Measurements from ENCODE around the gene C1orf56. TPM values are rescaled to one million over a fixed set of nuclear protein-coding genes. Genes with fewer than 3 reads are reported as not detected.
A peak's percentile ranks its signal among the peaks of the same experiment; 100 is the strongest.

The C1orf56 gene
- total RNA-seq, 4 donors from 2014 or later: 3.7 to 9.8 (median 7.0) TPM

GRCh38 chr1:151062741-151063371, 15.3 kb downstream of the C1orf56 start:
- ATAC-seq: no peak
- 57 to 58% methylated on average over 2 to 3 of the region's 3 CpGs for WGBS, 2 donors (ENCODE audit: low coverage in 1 of 2)
- H3K27ac ChIP-seq: no peak overlapping the region

DNA sequence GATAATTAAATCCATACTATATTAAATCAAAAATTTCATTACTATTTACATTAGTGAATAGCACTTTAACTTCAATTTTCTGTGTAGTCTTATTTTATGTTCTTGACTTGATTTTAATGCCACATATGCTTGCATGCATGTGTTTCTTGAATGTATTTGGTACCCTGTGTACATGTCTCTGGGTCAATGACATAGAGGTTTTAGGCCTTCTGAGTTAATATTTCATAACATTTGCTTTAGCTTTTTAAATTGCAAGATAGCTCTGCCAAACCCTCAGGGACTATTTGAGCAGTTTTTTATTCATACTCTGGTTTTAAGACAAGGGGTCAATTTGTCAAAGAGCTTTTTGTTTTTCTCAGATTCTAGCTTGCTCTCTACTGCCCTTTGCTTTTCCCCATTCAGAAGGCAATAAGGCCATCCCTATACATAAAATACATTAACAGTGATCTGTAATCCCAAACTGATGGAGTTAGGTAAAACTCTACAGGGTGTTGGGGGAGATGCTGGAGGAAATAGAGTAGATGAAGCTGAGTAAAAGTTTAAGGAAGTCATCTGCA, 17.6 kb downstream of the C1orf56 start:
- Histone ChIP-seq H3K4me3 (no peak overlapping the region), H3K4me1 (peaks cover 0 to 17% (median 0%) of the 10 kb centered on the region in 3 donors), H3K27ac (no peak overlapping the region), H3K27me3 (no peaks in the 10 kb centered on the region), H3K9me3 (no peaks in the 10 kb centered on the region), H3K36me3 (no peaks in the 10 kb centered on the region)
- no peak for TF ChIP-seq EP300 (IDR thresholded peaks at IDR 0.05)
- TF ChIP-seq, protein P1, sequence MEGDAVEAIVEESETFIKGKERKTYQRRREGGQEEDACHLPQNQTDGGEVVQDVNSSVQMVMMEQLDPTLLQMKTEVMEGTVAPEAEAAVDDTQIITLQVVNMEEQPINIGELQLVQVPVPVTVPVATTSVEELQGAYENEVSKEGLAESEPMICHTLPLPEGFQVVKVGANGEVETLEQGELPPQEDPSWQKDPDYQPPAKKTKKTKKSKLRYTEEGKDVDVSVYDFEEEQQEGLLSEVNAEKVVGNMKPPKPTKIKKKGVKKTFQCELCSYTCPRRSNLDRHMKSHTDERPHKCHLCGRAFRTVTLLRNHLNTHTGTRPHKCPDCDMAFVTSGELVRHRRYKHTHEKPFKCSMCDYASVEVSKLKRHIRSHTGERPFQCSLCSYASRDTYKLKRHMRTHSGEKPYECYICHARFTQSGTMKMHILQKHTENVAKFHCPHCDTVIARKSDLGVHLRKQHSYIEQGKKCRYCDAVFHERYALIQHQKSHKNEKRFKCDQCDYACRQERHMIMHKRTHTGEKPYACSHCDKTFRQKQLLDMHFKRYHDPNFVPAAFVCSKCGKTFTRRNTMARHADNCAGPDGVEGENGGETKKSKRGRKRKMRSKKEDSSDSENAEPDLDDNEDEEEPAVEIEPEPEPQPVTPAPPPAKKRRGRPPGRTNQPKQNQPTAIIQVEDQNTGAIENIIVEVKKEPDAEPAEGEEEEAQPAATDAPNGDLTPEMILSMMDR (IDR thresholded peaks at IDR 0.05): no peak
- TF ChIP-seq POLR2A (IDR thresholded peaks at IDR 0.05): no peak
- no peak for TF ChIP-seq POLR2AphosphoS5 (IDR thresholded peaks at IDR 0.05)
- ATAC-seq: no peak

More at GRCh38 chr1:151062741-151063371, 15.3 kb downstream of the C1orf56 start:
- no peaks in the 10 kb centered on the region for H3K9me3 ChIP-seq
- no peak for TF ChIP-seq EP300 (IDR thresholded peaks at IDR 0.05)
- no peak for TF ChIP-seq POLR2AphosphoS5 (IDR thresholded peaks at IDR 0.05)
- TF ChIP-seq, protein P1 (IDR thresholded peaks at IDR 0.05): no peak
- TF ChIP-seq POLR2A (IDR thresholded peaks at IDR 0.05): no peak
- H3K27me3 ChIP-seq: no peaks in the 10 kb centered on the region
- peaks cover 0 to 24% (median 4%) of the 10 kb centered on the region in 3 donors for H3K4me1 ChIP-seq
- no peak overlapping the region for H3K4me3 ChIP-seq
- no peaks in the 10 kb centered on the region for H3K36me3 ChIP-seq

GRCh38 chr1:151067185-151067584, 19.6 kb downstream of the C1orf56 start:
- TF ChIP-seq POLR2A (IDR thresholded peaks at IDR 0.05) (no peak), EP300 (IDR thresholded peaks at IDR 0.05) (no peak), POLR2AphosphoS5 (IDR thresholded peaks at IDR 0.05) (no peak)
- TF ChIP-seq, protein P1 (IDR thresholded peaks at IDR 0.05): no peak
- no peak for ATAC-seq
- Histone ChIP-seq H3K9me3 (no peaks in the 10 kb centered on the region), H3K36me3 (no peaks in the 10 kb centered on the region), H3K27me3 (no peaks in the 10 kb centered on the region), H3K27ac (no peak overlapping the region), H3K4me3 (no peak overlapping the region), H3K4me1 (peaks cover 0 to 19% (median 0%) of the 10 kb centered on the region in 3 donors)
- 87 to 94% methylated on average over 3 to 4 of the region's 4 CpGs for WGBS, 2 donors (ENCODE audit: low coverage in 1 of 2)

DNA sequence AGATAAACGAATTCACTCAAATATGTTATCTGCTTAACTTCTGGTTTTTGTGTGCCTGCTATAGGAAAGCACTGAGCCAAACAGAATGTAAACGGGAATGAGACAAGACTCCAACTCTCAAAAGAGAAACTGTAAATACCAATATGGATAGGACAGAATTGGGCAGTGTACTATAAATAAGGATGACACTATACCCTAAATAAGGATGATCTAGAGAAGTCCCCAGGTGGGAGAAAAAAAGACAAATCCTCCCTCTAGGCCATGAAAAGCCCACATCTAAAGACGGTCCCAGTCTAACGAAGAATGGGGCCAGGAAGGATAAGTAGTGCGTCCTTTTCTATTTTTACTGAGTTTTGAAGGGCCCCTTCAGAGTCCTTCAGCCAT, 21.5 kb downstream of the C1orf56 start:
- Histone ChIP-seq H3K36me3 (peaks cover 0 to 11% of the 10 kb centered on the region in 2 donors), H3K27ac (peak overlapping the region in 3 of 4 donors; percentile 96 to 100 (median 99)), H3K4me3 (no peak overlapping the region), H3K27me3 (no peaks in the 10 kb centered on the region), H3K4me1 (peaks cover 0 to 25% (median 0%) of the 10 kb centered on the region in 3 donors), H3K9me3 (no peaks in the 10 kb centered on the region)
- WGBS, 2 donors (ENCODE audit: low coverage in 1 of 2): 78 to 100% methylated on average over 3 to 5 of the region's 5 CpGs
- no peak for ATAC-seq
- no peak for TF ChIP-seq EP300 (IDR thresholded peaks at IDR 0.05)
- TF ChIP-seq, protein P1 (IDR thresholded peaks at IDR 0.05): no peak
- TF ChIP-seq POLR2AphosphoS5 (IDR thresholded peaks at IDR 0.05): no peak
- no peak for TF ChIP-seq POLR2A (IDR thresholded peaks at IDR 0.05)
